GM23338 (cell line): ENCODE measurements around the gene METTL26. TPM values are rescaled to one million over a fixed set of nuclear protein-coding genes. Genes with fewer than 3 reads are reported as not detected.

Source experiments
- ATAC-seq: fragments of 200-7000 bp; cut with Tn5 transposase; 3 replicates; pipeline ENCODE4 v1.9.1; 2020
- DNase-seq: peaks from one replicate; pipeline ENCODE4 v3.0.0-alpha.2; 2015; ENCODE audit warnings: low spot score
- H2AFZ ChIP-seq: fragments of 200-600 bp; sonication (generic); 2 replicates; pipeline ENCODE4 v1.8.0; 2016; ENCODE audit warnings: antibody characterized with exemption, mild to moderate bottlenecking, moderate library complexity
- H3F3A ChIP-seq: fragments of 200-600 bp; sonication (generic); replicated peaks from 2 replicates; pipeline ENCODE4 v1.8.0; 2017; ENCODE audit warnings: antibody characterized with exemption, mixed run types, low read depth
- H3K27ac ChIP-seq: fragments of 200-600 bp; sonication (generic); 2 replicates; pipeline ENCODE4 v1.6.1; 2016; ENCODE audit warnings: low read depth
- H3K27me3 ChIP-seq: fragments of 200-600 bp; sonication (generic); 2 replicates; pipeline ENCODE4 v1.8.0; 2016; ENCODE audit warnings: mild to moderate bottlenecking, mixed run types, moderate library complexity; ENCODE audit not compliant: insufficient read depth
- H3K36me3 ChIP-seq: fragments of 200-600 bp; sonication (generic); 2 replicates; pipeline ENCODE4 v1.8.0; 2016; ENCODE audit warnings: mild to moderate bottlenecking; ENCODE audit not compliant: insufficient read depth
- H3K4me1 ChIP-seq: fragments of 200-600 bp; sonication (generic); 2 replicates; pipeline ENCODE4 v1.8.0; 2016; ENCODE audit warnings: mild to moderate bottlenecking, moderate library complexity; ENCODE audit not compliant: insufficient read depth
- H3K4me2 ChIP-seq: fragments of 200-600 bp; sonication (generic); 2 replicates; pipeline ENCODE4 v1.7.1; 2017; ENCODE audit warnings: mixed run types
- H3K4me3 ChIP-seq: fragments of 200-600 bp; sonication (generic); 2 replicates; pipeline ENCODE4 v1.6.1; 2016; ENCODE audit warnings: mixed run types
- H3K79me2 ChIP-seq: fragments of 200-600 bp; sonication (generic); replicated peaks from 2 replicates; pipeline ENCODE4 v1.8.0; 2017; ENCODE audit warnings: mild to moderate bottlenecking; ENCODE audit not compliant: insufficient read depth
- H3K9me2 ChIP-seq: fragments of 200-600 bp; sonication (generic); 2 replicates; pipeline ENCODE4 v1.8.0; 2017; ENCODE audit not compliant: insufficient read depth
- H4K20me1 ChIP-seq: fragments of 200-600 bp; sonication (generic); replicated peaks from 2 replicates; pipeline ENCODE4 v1.8.0; 2017; ENCODE audit warnings: mild to moderate bottlenecking; ENCODE audit not compliant: insufficient read depth
- H3K27ac Mint-ChIP-seq: 2 replicates; pipeline ENCODE4 v1.8.0; 2020; ENCODE audit warnings: inconsistent platforms, mild to moderate bottlenecking, moderate library complexity, mixed read lengths
- H3K27me3 Mint-ChIP-seq: 3 replicates; pipeline ENCODE4 v1.8.0; 2022; ENCODE audit warnings: low read depth, mild to moderate bottlenecking, moderate library complexity, mixed read lengths, inconsistent platforms; ENCODE audit not compliant: insufficient read depth, poor library complexity
- H3K36me3 Mint-ChIP-seq: 3 replicates; pipeline ENCODE4 v1.8.0; 2021; ENCODE audit warnings: low read depth, mild to moderate bottlenecking, inconsistent platforms, moderate library complexity, mixed read lengths
- H3K4me1 Mint-ChIP-seq: 3 replicates; pipeline ENCODE4 v1.8.0; 2020; ENCODE audit warnings: mild to moderate bottlenecking, inconsistent platforms, mixed read lengths
- H3K4me3 Mint-ChIP-seq: 3 replicates; pipeline ENCODE4 v1.8.0; 2021; ENCODE audit warnings: moderate library complexity, mild to moderate bottlenecking, inconsistent platforms, mixed read lengths
- H3K9me3 Mint-ChIP-seq: 3 replicates; pipeline ENCODE4 v1.8.0; 2020; ENCODE audit warnings: moderate library complexity, mild to moderate bottlenecking, inconsistent platforms, mixed read lengths
- CREB1 ChIP-seq: fragments of 250-450 bp; sonication (Bioruptor Pico); IDR thresholded peaks from 2 replicates; pipeline ENCODE4 v1.5.0; 2020; ENCODE audit warnings: low read depth, mild to moderate bottlenecking, moderate library complexity
- EZH2 ChIP-seq: fragments of 200-600 bp; sonication (generic); IDR thresholded peaks from one replicate; pipeline ENCODE4 v1.8.0; 2017; ENCODE audit warnings: antibody characterized with exemption, mild to moderate bottlenecking, low read depth; ENCODE audit not compliant: unreplicated experiment
- EZH2phosphoT487 ChIP-seq: fragments of 200-600 bp; sonication (generic); IDR thresholded peaks from one replicate; pipeline ENCODE4 v1.8.1; 2018; ENCODE audit warnings: antibody characterized with exemption; ENCODE audit not compliant: unreplicated experiment
- NANOG ChIP-seq: IDR thresholded peaks from 2 replicates; pipeline ENCODE4 v1.6.1; 2016; ENCODE audit warnings: antibody characterized with exemption, borderline replicate concordance
- ZNF331 ChIP-seq: fragments of 250-450 bp; sonication (Bioruptor Pico); IDR thresholded peaks from 2 replicates; pipeline ENCODE4 v1.5.0; 2020; ENCODE audit warnings: low read depth, mild to moderate bottlenecking, moderate library complexity
- polyA plus RNA-seq: library from polyadenylated mRNA; unstranded; fragments of >200 nt; fragmentation: Nextera tagmentation; extraction: Ambion mirVana; gene quantifications from 2 replicates; pipeline ENCODE4 v1.2.1, GENCODE V29; 2016
- total RNA-seq: library from RNA; depleted of rRNA; stranded (reverse); fragments of >200 nt; shearing (Covaris generic); gene quantifications from 2 replicates; pipeline ENCODE4 v1.2.3, GENCODE V29; 2014
- TF ChIP-seq, protein P1 (sequence below): IDR thresholded peaks from 2 replicates; pipeline ENCODE4 v1.6.1; 2016; ENCODE audit warnings: antibody characterized with exemption
- TF ChIP-seq, protein P2 (sequence below): IDR thresholded peaks from one replicate; pipeline ENCODE4 v1.6.1; 2018; ENCODE audit warnings: antibody characterized with exemption; ENCODE audit not compliant: unreplicated experiment
- TF ChIP-seq, protein P3 (sequence below), 2 experiments: fragments of 200-600 bp in 1 of 2; sonication (generic) in 1 of 2; conservative IDR thresholded peaks; 2 replicates each; pipeline versions ENCODE4 v1.5.1 to v1.6.1; 2016 to 2017; ENCODE audit warnings: antibody characterized with exemption in 2 of 2, low read depth in 2 of 2, mild to moderate bottlenecking in 2 of 2, moderate library complexity in 1 of 2

Gene METTL26
- total and polyA plus RNA-seq, 2 experiments from 2014 or later, result 153 to 223 TPM

DNA sequence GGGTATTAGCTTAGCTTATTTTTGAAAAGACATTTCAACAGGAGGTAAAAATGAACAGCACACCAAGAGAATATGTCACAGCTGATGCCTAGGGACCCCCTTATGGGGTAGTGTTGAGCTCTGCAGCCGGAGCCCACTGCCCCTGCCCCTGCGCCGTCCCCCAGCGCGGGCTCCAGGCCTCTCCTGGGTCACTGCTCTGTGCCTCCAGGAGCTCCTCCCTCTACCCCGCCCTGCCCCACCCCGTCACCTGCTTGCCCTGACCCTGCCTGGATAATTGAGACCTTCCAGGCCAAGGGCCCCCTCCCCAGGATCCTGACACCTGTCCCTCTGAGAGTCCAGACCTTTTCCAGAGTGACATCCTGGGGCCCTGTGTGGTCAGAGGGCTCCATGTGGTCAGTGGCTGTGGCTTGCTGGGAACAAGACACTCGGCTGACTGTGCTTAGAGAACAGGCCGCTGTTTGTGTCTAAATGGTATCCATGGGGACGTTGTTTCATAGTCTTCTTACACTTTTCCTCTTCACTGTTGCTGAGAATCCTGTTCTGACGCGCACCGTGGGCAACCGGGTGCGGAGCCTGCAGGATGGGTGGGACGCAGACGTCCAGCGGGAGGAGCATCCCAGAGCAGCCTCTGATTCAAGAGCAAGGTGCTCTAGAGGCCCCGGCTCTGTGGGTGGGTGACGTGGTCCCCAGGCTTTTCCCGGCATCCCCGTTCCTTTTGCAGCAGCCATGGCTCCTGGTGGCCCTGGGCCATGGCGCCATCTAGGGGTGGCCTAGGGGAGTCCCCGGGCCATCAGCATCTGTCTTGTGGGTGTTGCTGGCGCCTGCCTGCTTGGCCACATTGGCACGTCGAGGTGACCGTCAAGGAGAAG lies 25.4 kb downstream of the METTL26 start:
- Histone ChIP-seq H2AFZ (no peak overlapping the region), H3K27ac (0 out of 2 replicates have a peak overlapping the region, but pooled peaks have one; percentile 59), H3K4me3 (no peak overlapping the region), H3F3A (peaks cover 4% of the 10 kb centered on the region), H3K36me3 (no peaks in the 10 kb centered on the region), H3K4me2 (no peak overlapping the region), H3K27me3 (no peaks in the 10 kb centered on the region), H3K79me2 (no peaks in the 10 kb centered on the region), H3K4me1 (no peaks in the 10 kb centered on the region), H3K9me2 (no peaks in the 10 kb centered on the region), H4K20me1 (peaks cover 4% of the 10 kb centered on the region)
- peak; percentile 95 for ATAC-seq
- Mint-ChIP-seq H3K4me1 (peaks cover 9% of the 10 kb centered on the region), H3K36me3 (peaks cover 14% of the 10 kb centered on the region; the same call in 2 of the 3 replicates), H3K4me3 (no peak overlapping the region), H3K9me3 (peaks cover 13% of the 10 kb centered on the region), H3K27ac (peak overlapping the region; percentile 25; the same call in 1 of the 2 replicates), H3K27me3 (peaks cover 12% of the 10 kb centered on the region)
- TF ChIP-seq, protein P1, sequence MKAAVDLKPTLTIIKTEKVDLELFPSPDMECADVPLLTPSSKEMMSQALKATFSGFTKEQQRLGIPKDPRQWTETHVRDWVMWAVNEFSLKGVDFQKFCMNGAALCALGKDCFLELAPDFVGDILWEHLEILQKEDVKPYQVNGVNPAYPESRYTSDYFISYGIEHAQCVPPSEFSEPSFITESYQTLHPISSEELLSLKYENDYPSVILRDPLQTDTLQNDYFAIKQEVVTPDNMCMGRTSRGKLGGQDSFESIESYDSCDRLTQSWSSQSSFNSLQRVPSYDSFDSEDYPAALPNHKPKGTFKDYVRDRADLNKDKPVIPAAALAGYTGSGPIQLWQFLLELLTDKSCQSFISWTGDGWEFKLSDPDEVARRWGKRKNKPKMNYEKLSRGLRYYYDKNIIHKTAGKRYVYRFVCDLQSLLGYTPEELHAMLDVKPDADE, result no peak
- TF ChIP-seq CREB1 (CRISPR knock-in tag) (peak; percentile 21; the same call in 1 of the 2 replicates), NANOG (no peak)
- TF ChIP-seq, protein P2, sequence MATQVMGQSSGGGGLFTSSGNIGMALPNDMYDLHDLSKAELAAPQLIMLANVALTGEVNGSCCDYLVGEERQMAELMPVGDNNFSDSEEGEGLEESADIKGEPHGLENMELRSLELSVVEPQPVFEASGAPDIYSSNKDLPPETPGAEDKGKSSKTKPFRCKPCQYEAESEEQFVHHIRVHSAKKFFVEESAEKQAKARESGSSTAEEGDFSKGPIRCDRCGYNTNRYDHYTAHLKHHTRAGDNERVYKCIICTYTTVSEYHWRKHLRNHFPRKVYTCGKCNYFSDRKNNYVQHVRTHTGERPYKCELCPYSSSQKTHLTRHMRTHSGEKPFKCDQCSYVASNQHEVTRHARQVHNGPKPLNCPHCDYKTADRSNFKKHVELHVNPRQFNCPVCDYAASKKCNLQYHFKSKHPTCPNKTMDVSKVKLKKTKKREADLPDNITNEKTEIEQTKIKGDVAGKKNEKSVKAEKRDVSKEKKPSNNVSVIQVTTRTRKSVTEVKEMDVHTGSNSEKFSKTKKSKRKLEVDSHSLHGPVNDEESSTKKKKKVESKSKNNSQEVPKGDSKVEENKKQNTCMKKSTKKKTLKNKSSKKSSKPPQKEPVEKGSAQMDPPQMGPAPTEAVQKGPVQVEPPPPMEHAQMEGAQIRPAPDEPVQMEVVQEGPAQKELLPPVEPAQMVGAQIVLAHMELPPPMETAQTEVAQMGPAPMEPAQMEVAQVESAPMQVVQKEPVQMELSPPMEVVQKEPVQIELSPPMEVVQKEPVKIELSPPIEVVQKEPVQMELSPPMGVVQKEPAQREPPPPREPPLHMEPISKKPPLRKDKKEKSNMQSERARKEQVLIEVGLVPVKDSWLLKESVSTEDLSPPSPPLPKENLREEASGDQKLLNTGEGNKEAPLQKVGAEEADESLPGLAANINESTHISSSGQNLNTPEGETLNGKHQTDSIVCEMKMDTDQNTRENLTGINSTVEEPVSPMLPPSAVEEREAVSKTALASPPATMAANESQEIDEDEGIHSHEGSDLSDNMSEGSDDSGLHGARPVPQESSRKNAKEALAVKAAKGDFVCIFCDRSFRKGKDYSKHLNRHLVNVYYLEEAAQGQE, result no peak
- TF ChIP-seq, protein P3, sequence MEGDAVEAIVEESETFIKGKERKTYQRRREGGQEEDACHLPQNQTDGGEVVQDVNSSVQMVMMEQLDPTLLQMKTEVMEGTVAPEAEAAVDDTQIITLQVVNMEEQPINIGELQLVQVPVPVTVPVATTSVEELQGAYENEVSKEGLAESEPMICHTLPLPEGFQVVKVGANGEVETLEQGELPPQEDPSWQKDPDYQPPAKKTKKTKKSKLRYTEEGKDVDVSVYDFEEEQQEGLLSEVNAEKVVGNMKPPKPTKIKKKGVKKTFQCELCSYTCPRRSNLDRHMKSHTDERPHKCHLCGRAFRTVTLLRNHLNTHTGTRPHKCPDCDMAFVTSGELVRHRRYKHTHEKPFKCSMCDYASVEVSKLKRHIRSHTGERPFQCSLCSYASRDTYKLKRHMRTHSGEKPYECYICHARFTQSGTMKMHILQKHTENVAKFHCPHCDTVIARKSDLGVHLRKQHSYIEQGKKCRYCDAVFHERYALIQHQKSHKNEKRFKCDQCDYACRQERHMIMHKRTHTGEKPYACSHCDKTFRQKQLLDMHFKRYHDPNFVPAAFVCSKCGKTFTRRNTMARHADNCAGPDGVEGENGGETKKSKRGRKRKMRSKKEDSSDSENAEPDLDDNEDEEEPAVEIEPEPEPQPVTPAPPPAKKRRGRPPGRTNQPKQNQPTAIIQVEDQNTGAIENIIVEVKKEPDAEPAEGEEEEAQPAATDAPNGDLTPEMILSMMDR (conservative IDR thresholded peaks at IDR 0.05; ENCODE audit: low read depth in 2 of 2), result peak; percentile 83 to 91
- DNase-seq, result peak; percentile 88

GRCh38 chr16:609984-610383 lies 26.1 kb downstream of the METTL26 start:
- no peak overlapping the region for H3K27ac Mint-ChIP-seq

More at GRCh38 chr16:609984-610383, 26.1 kb downstream of the METTL26 start:
- Histone ChIP-seq H3K27me3 (no peaks in the 10 kb centered on the region), H3K36me3 (no peaks in the 10 kb centered on the region), H3K9me2 (no peaks in the 10 kb centered on the region), H4K20me1 (peaks cover 4% of the 10 kb centered on the region), H3K4me2 (no peak overlapping the region), H3F3A (peaks cover 4% of the 10 kb centered on the region), H2AFZ (no peak overlapping the region), H3K27ac (no peak overlapping the region), H3K4me3 (no peak overlapping the region), H3K4me1 (no peaks in the 10 kb centered on the region), H3K79me2 (peaks cover 2% of the 10 kb centered on the region; the same call in 1 of the 2 replicates)
- peaks cover 9% of the 10 kb centered on the region for H3K4me1 Mint-ChIP-seq
- peaks cover 21% of the 10 kb centered on the region for H3K36me3 Mint-ChIP-seq
- H3K27me3 Mint-ChIP-seq, result peaks cover 15% of the 10 kb centered on the region
- no peak for DNase-seq
- H3K9me3 Mint-ChIP-seq, result peaks cover 21% of the 10 kb centered on the region
- H3K4me3 Mint-ChIP-seq, result no peak overlapping the region
- TF ChIP-seq, protein P3 (conservative IDR thresholded peaks at IDR 0.05; ENCODE audit: low read depth in 2 of 2), result no peak
- TF ChIP-seq CREB1 (CRISPR knock-in tag) (no peak), ZNF331 (no peak), EZH2 (no peak), NANOG (no peak), EZH2phosphoT487 (no peak)
- no peak for ATAC-seq
